ENCODE results near the gene SLC6A8. TPM values are rescaled to one million over a fixed set of nuclear protein-coding genes. Genes with fewer than 3 reads are reported as not detected.

SLC6A8 gene
- total RNA-seq, 1 experiment from 2014 or later, result 45.3 TPM

DNA sequence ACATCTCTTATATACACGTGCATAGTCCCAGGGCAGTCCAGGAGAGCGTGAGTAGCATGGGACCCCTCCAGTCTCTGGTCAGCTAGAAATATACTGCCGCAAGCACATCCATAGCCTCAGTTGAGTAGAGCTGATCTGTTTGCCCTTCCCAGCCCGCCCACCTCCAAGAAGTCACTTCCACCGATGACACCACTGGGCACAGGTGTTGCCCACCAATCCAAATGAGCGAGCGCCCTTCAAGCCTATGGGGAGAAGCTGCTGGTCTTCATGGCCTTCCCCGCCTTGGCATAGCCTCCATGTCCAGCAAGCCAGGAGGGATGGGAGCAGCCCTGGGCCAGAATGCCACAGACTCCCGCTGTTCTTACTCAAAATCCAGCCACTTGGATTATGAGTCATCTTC, 30.6 kb upstream of the SLC6A8 start:
- POLR2A ChIA-PET (ENCODE audit: unreplicated experiment), result no interaction called here
- no TSS peak for BruUV-seq (replicated peaks)
- Histone ChIP-seq H2AFZ (ENCODE audit: low read length) (no peak overlapping the region), H3K36me3 (ENCODE audit: low read depth, low read length) (no peaks in the 10 kb centered on the region), H3K4me1 (ENCODE audit: insufficient read depth, low read length) (no peaks in the 10 kb centered on the region), H3K27ac (ENCODE audit: low read length) (no peak overlapping the region), H3K79me2 (ENCODE audit: low read length) (no peaks in the 10 kb centered on the region), H3K9me2 (replicated peaks; ENCODE audit: low read length) (no peaks in the 10 kb centered on the region), H4K20me1 (ENCODE audit: low read length) (no peaks in the 10 kb centered on the region), H3K4me2 (ENCODE audit: low read length) (no peak overlapping the region), H3K27me3 (ENCODE audit: low read length) (0 out of 2 replicates have a peak, but pooled peaks cover 2% of the 10 kb centered on the region), H3K9me3 (ENCODE audit: low read length) (no peaks in the 10 kb centered on the region), H3K4me3 (ENCODE audit: low read length) (no peak overlapping the region), H3F3A (ENCODE audit: low read length, unreplicated experiment) (no peaks in the 10 kb centered on the region), H3K9ac (ENCODE audit: low read length) (no peak overlapping the region)
- intact Hi-C loops (cut with micrococcal nuclease), result no loop called here
- CTCF ChIA-PET, result interaction anchor here (0.7 kb wide), 1 partner anchor 11 kb away, joined by 9 read pairs; no protein-coding TSS in a partner anchor
- DNase-seq (no peak), ATAC-seq (no peak)
- TF ChIP-seq, protein P1, sequence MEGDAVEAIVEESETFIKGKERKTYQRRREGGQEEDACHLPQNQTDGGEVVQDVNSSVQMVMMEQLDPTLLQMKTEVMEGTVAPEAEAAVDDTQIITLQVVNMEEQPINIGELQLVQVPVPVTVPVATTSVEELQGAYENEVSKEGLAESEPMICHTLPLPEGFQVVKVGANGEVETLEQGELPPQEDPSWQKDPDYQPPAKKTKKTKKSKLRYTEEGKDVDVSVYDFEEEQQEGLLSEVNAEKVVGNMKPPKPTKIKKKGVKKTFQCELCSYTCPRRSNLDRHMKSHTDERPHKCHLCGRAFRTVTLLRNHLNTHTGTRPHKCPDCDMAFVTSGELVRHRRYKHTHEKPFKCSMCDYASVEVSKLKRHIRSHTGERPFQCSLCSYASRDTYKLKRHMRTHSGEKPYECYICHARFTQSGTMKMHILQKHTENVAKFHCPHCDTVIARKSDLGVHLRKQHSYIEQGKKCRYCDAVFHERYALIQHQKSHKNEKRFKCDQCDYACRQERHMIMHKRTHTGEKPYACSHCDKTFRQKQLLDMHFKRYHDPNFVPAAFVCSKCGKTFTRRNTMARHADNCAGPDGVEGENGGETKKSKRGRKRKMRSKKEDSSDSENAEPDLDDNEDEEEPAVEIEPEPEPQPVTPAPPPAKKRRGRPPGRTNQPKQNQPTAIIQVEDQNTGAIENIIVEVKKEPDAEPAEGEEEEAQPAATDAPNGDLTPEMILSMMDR (conservative IDR thresholded peaks at IDR 0.05; ENCODE audit: low read depth, low read length), result no peak

DNA sequence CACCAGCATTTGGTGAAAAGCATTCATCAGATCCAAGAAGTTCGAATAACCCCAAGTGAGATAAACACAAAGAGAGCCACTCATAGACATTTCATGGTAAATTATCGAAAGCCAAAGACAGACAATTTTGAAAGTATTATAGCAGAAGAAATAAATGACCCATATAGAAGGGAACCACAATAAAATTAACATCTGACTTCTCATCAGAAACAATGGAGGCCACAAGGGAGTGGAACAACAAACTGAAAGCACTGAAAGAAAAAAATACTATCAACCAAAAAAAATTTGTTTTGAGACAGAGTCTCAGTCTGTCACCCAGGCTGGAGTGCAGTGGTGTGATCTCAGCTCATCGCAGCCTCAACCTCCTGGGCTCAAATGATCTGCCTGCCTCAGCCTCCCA, 28.5 kb upstream of the SLC6A8 start:
- Histone ChIP-seq H3K79me2 (ENCODE audit: low read length) (no peaks in the 10 kb centered on the region), H3K9me3 (ENCODE audit: low read length) (no peaks in the 10 kb centered on the region), H3K4me1 (ENCODE audit: insufficient read depth, low read length) (no peaks in the 10 kb centered on the region), H3K27ac (ENCODE audit: low read length) (no peak overlapping the region), H3K4me3 (ENCODE audit: low read length) (no peak overlapping the region), H3K9ac (ENCODE audit: low read length) (no peak overlapping the region), H3K9me2 (replicated peaks; ENCODE audit: low read length) (no peaks in the 10 kb centered on the region), H3K36me3 (ENCODE audit: low read depth, low read length) (no peaks in the 10 kb centered on the region), H4K20me1 (ENCODE audit: low read length) (no peaks in the 10 kb centered on the region), H3K4me2 (ENCODE audit: low read length) (no peak overlapping the region), H2AFZ (ENCODE audit: low read length) (no peak overlapping the region), H3K27me3 (ENCODE audit: low read length) (0 out of 2 replicates have a peak, but pooled peaks cover 2% of the 10 kb centered on the region), H3F3A (ENCODE audit: low read length, unreplicated experiment) (no peaks in the 10 kb centered on the region)
- ChIA-PET POLR2A (ENCODE audit: unreplicated experiment) (no interaction called here), CTCF (no interaction called here)
- no peak for TF ChIP-seq EZH2 (IDR thresholded peaks at IDR 0.05; ENCODE audit: low read length, unreplicated experiment)
- no peak for TF ChIP-seq EZH2phosphoT487 (IDR thresholded peaks at IDR 0.05; ENCODE audit: borderline replicate concordance, low read length)
- TF ChIP-seq, protein P1 (conservative IDR thresholded peaks at IDR 0.05; ENCODE audit: low read depth, low read length), result no peak
- ATAC-seq, result no peak
- no TSS peak for BruUV-seq (replicated peaks)
- no peak for DNase-seq
- intact Hi-C loops (cut with micrococcal nuclease), result no loop called here

DNA sequence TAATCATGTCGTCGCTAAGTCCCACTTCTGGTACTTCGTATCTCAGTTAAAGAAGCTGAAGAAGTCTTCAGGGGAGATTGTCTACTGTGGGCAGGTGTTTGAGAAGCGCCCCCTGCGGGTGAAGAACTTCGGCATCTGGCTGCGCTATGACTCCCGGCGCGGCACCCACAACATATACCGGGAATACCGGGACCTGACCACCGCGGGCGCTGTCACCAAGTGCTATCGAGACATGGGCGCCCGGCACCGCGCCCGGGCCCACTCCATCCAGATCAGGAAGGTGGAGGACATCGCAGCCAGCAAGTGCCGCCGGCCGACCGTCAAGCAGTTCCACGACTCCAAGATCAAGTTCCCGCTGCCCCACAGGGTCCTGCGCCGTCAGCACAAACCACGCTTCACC, 25.5 kb upstream of the SLC6A8 start:
- intact Hi-C loops (cut with micrococcal nuclease), result no loop called here
- H3K9ac ChIP-seq (ENCODE audit: low read length), result no peak overlapping the region
- H3K27me3 ChIP-seq (ENCODE audit: low read length), result 0 out of 2 replicates have a peak, but pooled peaks cover 2% of the 10 kb centered on the region
- no peaks in the 10 kb centered on the region for H4K20me1 ChIP-seq (ENCODE audit: low read length)
- H3F3A ChIP-seq (ENCODE audit: low read length, unreplicated experiment), result no peaks in the 10 kb centered on the region
- CTCF ChIA-PET, result no interaction called here
- H2AFZ ChIP-seq (ENCODE audit: low read length), result no peak overlapping the region
- DNase-seq, result no peak
- no peak overlapping the region for H3K4me2 ChIP-seq (ENCODE audit: low read length)
- H3K36me3 ChIP-seq (ENCODE audit: low read depth, low read length), result no peaks in the 10 kb centered on the region
- no peak for ATAC-seq
- no peak overlapping the region for H3K4me3 ChIP-seq (ENCODE audit: low read length)
- H3K4me1 ChIP-seq (ENCODE audit: insufficient read depth, low read length), result no peaks in the 10 kb centered on the region
- BruUV-seq (replicated peaks), result no TSS peak
- H3K27ac ChIP-seq (ENCODE audit: low read length), result no peak overlapping the region
- no peaks in the 10 kb centered on the region for H3K9me3 ChIP-seq (ENCODE audit: low read length)
- TF ChIP-seq EZH2 (IDR thresholded peaks at IDR 0.05; ENCODE audit: low read length, unreplicated experiment) (no peak), EZH2phosphoT487 (IDR thresholded peaks at IDR 0.05; ENCODE audit: borderline replicate concordance, low read length) (no peak)
- TF ChIP-seq, protein P1 (conservative IDR thresholded peaks at IDR 0.05; ENCODE audit: low read depth, low read length), result no peak; the same call in 1 of the 2 replicates
- POLR2A ChIA-PET (ENCODE audit: unreplicated experiment), result no interaction called here
- H3K79me2 ChIP-seq (ENCODE audit: low read length), result no peaks in the 10 kb centered on the region
- no peaks in the 10 kb centered on the region for H3K9me2 ChIP-seq (replicated peaks; ENCODE audit: low read length)
